Fibroblast of lung (primary cell): ENCODE measurements around the gene TMEM184A.

Source experiments
- CTCF ChIP-seq, 2 donors: IDR thresholded peaks in 1 of 2; conservative IDR thresholded peaks in 1 of 2; 1 replicate in 1 of 2; 2 replicates in 1 of 2; pipeline ENCODE4 v1.5.1; 2011 to 2012; ENCODE audit warnings: low read length in 2 of 2, control low read depth in 1 of 2, inconsistent platforms in 1 of 2, low read depth in 1 of 2, mild to moderate bottlenecking in 1 of 2
- EZH2 ChIP-seq: IDR thresholded peaks from 2 replicates; pipeline ENCODE4 v1.5.1; 2012; ENCODE audit warnings: low read length, control low read depth, mild to moderate bottlenecking; ENCODE audit errors: missing control alignments

GRCh38 chr7:1598286-1598685 lies 42.3 kb upstream of the TMEM184A start:
- no peak for TF ChIP-seq CTCF (conservative IDR thresholded peaks at IDR 0.05 in 1 of 2, IDR thresholded peaks at IDR 0.05 in 1 of 2; ENCODE audit: low read depth in 1 of 2, low read length in 2 of 2)
- TF ChIP-seq EZH2, result no peak
